Measurements from ENCODE around the gene RBM23.

Gene RBM23

GRCh38 chr14:22885975-22886374 lies 33.0 kb downstream of the RBM23 start:
- no peaks in the 10 kb centered on the region for H3K9me3 ChIP-seq (ENCODE audit: control insufficient read depth, insufficient read depth, low read length)
- peaks cover 35% of the 10 kb centered on the region for H3K27me3 ChIP-seq (ENCODE audit: control insufficient read depth, insufficient read depth, low read length)
- no peak overlapping the region for H3K27ac ChIP-seq (ENCODE audit: low read depth, low read length)
- peak overlapping the region; percentile 72 for H3K4me3 ChIP-seq (ENCODE audit: low read depth, low read length)
- no peaks in the 10 kb centered on the region for H3K36me3 ChIP-seq (ENCODE audit: control insufficient read depth, insufficient read depth, low read length)
- peaks cover 23% of the 10 kb centered on the region for H3K4me1 ChIP-seq (ENCODE audit: control insufficient read depth, insufficient read depth, low read length)
- H3K9ac ChIP-seq (ENCODE audit: low read depth, low read length), result no peak overlapping the region

DNA sequence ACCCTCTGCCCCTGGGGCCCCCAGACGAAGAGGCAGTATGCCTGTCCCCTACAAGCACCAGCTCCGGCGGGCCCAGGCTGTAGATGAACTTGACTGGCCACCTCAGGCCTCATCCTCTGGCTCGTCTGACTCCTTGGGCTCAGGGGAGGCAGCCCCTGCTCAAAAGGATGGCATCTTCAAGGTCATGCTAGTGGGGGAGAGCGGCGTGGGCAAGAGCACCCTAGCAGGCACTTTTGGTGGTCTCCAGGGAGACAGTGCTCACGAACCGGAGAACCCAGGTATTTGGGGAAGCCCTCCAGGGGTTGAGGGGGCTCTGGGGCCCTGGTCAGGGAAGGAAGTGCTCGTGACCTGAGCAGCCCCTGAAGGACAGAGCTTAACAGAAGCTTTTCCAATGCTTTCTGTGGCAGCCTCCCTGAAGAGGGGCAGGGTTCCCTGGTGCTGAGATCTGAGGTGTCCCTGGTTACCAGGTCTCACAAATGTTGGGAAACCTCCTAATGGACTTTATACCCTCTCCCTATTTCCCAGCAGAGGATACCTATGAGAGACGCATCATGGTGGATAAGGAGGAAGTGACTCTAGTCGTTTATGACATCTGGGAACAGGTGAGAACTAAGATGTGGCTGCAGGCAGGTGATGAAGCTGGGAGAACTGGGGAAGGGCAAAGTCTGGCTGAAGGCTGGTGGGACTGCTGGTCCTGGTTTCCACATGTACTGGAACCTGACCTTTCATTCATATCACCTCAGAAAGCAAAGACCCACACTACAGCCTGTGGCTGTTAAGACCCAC lies 34.0 kb downstream of the RBM23 start:
- peaks cover 35% of the 10 kb centered on the region for H3K27me3 ChIP-seq (ENCODE audit: control insufficient read depth, insufficient read depth, low read length)
- H3K36me3 ChIP-seq (ENCODE audit: control insufficient read depth, insufficient read depth, low read length), result no peaks in the 10 kb centered on the region
- H3K4me3 ChIP-seq (ENCODE audit: low read depth, low read length), result no peak overlapping the region
- peaks cover 23% of the 10 kb centered on the region for H3K4me1 ChIP-seq (ENCODE audit: control insufficient read depth, insufficient read depth, low read length)
- H3K27ac ChIP-seq (ENCODE audit: low read depth, low read length), result no peak overlapping the region
- H3K9ac ChIP-seq (ENCODE audit: low read depth, low read length), result no peak overlapping the region
- H3K9me3 ChIP-seq (ENCODE audit: control insufficient read depth, insufficient read depth, low read length), result no peaks in the 10 kb centered on the region

DNA sequence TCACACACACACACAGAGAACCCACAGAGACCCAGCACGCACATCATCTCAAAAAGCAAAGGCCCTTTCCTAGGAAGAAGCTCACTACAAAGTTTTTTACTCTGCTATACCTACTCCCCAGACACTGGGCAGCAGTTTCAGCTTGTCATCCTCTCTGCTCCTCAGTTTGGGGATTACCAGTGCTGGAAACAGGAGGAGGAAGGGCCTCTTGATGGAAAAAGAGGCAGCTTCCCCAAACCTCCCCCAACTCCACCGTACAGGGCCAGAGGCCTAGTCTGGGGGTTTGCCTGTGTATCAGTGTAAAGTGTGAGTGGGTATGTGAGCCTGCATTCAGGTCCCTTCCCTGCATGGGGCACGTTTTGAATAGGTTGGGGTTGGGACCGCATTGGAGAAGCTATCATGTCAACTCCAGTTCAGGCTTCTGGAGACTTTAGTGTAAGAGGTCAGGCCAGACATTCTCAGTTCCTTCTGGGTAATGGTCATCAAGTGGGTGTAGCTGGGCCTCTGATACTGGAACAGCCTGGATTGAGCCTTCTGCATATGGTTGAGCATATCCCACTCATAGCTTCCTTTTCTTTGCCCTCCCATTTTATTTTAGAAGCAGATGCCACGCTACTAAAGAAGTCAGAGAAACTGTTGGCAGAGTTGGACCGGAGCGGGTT lies 34.7 kb downstream of the RBM23 start:
- Histone ChIP-seq H3K4me1 (ENCODE audit: control insufficient read depth, insufficient read depth, low read length) (peaks cover 23% of the 10 kb centered on the region), H3K27me3 (ENCODE audit: control insufficient read depth, insufficient read depth, low read length) (peaks cover 35% of the 10 kb centered on the region), H3K36me3 (ENCODE audit: control insufficient read depth, insufficient read depth, low read length) (no peaks in the 10 kb centered on the region), H3K9ac (ENCODE audit: low read depth, low read length) (no peak overlapping the region), H3K27ac (ENCODE audit: low read depth, low read length) (no peak overlapping the region), H3K9me3 (ENCODE audit: control insufficient read depth, insufficient read depth, low read length) (no peaks in the 10 kb centered on the region), H3K4me3 (ENCODE audit: low read depth, low read length) (no peak overlapping the region)

GRCh38 chr14:22883173-22883976 lies 35.6 kb downstream of the RBM23 start, which contains the start of gene REM2:
Gene REM2, plus strand, starts transcription at chr14:22883222. Its CDS starts 66 bp downstream, at chr14:22883288.
- H3K4me3 ChIP-seq (ENCODE audit: low read depth, low read length), result peak within 1 kb of the TSS; percentile 48
- H3K27ac ChIP-seq (ENCODE audit: low read depth, low read length), result peak within 1 kb of the TSS; percentile 55
- peaks cover 23% of the 10 kb centered on the region for H3K4me1 ChIP-seq (ENCODE audit: control insufficient read depth, insufficient read depth, low read length)
- H3K9me3 ChIP-seq (ENCODE audit: control insufficient read depth, insufficient read depth, low read length), result no peaks in the 10 kb centered on the region
- no peaks in the 10 kb centered on the region for H3K36me3 ChIP-seq (ENCODE audit: control insufficient read depth, insufficient read depth, low read length)
- H3K9ac ChIP-seq (ENCODE audit: low read depth, low read length), result peak within 1 kb of the TSS; percentile 42; the same call in 1 of the 2 replicates
- peaks cover 35% of the 10 kb centered on the region for H3K27me3 ChIP-seq (ENCODE audit: control insufficient read depth, insufficient read depth, low read length)

DNA sequence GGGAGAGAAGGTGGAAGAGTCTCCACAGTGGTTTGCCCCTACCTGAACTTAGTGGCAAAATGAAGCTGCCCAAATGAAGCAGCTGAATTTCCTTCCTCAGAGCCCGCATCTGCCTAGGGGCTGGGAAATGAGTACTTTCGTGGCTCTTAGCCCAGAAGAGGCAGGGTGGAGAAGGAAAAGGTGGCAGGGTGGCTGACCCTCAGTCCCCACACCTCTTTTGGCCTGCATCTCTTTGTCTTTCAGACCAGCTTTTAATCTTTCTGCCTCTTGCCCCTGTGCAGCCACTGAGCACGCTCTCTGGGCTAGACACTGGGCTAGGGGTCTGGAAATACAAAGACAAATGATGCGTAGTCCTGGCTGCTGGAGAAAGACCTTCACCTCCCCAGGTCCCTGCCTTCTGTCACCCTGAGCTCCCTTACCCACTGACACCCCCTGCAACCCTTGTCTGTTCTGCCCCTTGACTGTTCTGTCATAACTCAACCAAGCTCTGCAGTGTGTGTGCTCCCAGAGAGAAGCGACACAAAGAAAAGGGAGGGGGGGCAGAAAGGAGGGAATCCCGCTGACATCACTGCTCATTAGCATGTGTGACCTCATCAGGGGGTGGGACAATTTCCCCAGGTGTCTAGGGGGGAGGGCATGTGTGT lies 36.3 kb downstream of the RBM23 start:
- Histone ChIP-seq H3K4me3 (ENCODE audit: low read depth, low read length) (peak overlapping the region; percentile 42), H3K9ac (ENCODE audit: low read depth, low read length) (peak overlapping the region; percentile 42; the same call in 1 of the 2 replicates), H3K27ac (ENCODE audit: low read depth, low read length) (peak overlapping the region; percentile 55), H3K9me3 (ENCODE audit: control insufficient read depth, insufficient read depth, low read length) (no peaks in the 10 kb centered on the region), H3K27me3 (ENCODE audit: control insufficient read depth, insufficient read depth, low read length) (peaks cover 35% of the 10 kb centered on the region), H3K36me3 (ENCODE audit: control insufficient read depth, insufficient read depth, low read length) (no peaks in the 10 kb centered on the region), H3K4me1 (ENCODE audit: control insufficient read depth, insufficient read depth, low read length) (peaks cover 23% of the 10 kb centered on the region)

DNA sequence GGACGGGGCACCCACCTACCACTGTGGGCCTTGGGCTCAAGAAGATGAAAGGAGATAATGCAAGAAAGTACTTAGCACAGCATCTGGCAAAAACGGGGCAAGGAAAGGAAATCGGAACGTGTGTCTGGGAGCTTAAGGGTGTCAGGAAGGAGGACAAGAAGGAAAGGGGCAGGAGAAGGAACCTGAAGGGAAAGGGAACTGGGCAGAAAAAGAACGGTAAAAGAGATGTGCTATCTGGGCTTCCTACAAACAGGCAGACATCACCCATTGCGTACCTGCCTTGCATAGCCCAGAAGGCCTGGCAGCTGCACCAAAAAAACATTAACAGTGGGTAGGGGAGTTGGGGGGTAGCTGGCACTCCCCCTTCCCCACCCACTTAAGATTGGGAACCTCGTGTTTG lies 36.9 kb downstream of the RBM23 start:
- Histone ChIP-seq H3K4me1 (ENCODE audit: control insufficient read depth, insufficient read depth, low read length) (peaks cover 23% of the 10 kb centered on the region), H3K9me3 (ENCODE audit: control insufficient read depth, insufficient read depth, low read length) (no peaks in the 10 kb centered on the region), H3K27ac (ENCODE audit: low read depth, low read length) (peak overlapping the region; percentile 55), H3K4me3 (ENCODE audit: low read depth, low read length) (no peak overlapping the region), H3K9ac (ENCODE audit: low read depth, low read length) (no peak overlapping the region), H3K27me3 (ENCODE audit: control insufficient read depth, insufficient read depth, low read length) (peaks cover 35% of the 10 kb centered on the region), H3K36me3 (ENCODE audit: control insufficient read depth, insufficient read depth, low read length) (no peaks in the 10 kb centered on the region)

GRCh38 chr14:22878271-22879246 lies 40.4 kb downstream of the RBM23 start:
- Histone ChIP-seq H3K9me3 (ENCODE audit: control insufficient read depth, insufficient read depth, low read length) (no peaks in the 10 kb centered on the region), H3K27me3 (ENCODE audit: control insufficient read depth, insufficient read depth, low read length) (peaks cover 9% of the 10 kb centered on the region), H3K4me3 (ENCODE audit: low read depth, low read length) (no peak overlapping the region), H3K36me3 (ENCODE audit: control insufficient read depth, insufficient read depth, low read length) (peaks cover 13% of the 10 kb centered on the region), H3K9ac (ENCODE audit: low read depth, low read length) (no peak overlapping the region), H3K4me1 (ENCODE audit: control insufficient read depth, insufficient read depth, low read length) (peaks cover 14% of the 10 kb centered on the region), H3K27ac (ENCODE audit: low read depth, low read length) (no peak overlapping the region)

DNA sequence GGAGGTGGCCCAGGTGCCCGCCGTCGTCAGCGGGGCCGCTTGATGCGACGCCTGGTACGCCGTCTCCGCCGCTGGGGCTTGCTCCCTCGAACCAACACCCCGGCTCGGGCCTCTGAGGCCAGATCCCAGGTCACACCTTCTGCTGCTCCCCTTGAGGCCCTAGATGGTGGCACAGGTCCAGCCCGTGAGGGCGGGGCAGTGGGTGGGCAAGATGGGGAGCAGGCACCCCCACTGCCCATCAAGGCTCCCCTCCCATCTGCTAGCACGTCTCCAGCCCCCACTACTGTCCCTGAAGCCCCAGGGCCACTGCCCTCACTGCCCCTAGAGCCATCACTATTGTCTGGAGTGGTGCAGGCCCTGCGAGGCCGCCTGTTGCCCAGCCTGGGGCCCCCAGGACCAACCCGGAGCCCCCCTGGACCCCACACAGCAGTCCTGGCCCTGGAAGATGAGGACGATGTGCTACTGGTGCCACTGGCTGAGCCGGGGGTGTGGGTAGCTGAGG lies 41.9 kb downstream of the RBM23 start:
- Histone ChIP-seq H3K27me3 (ENCODE audit: control insufficient read depth, insufficient read depth, low read length) (peaks cover 3% of the 10 kb centered on the region; the same call in 1 of the 2 replicates), H3K27ac (ENCODE audit: low read depth, low read length) (no peak overlapping the region), H3K9me3 (ENCODE audit: control insufficient read depth, insufficient read depth, low read length) (no peaks in the 10 kb centered on the region), H3K4me3 (ENCODE audit: low read depth, low read length) (no peak overlapping the region), H3K4me1 (ENCODE audit: control insufficient read depth, insufficient read depth, low read length) (peaks cover 4% of the 10 kb centered on the region), H3K36me3 (ENCODE audit: control insufficient read depth, insufficient read depth, low read length) (peaks cover 13% of the 10 kb centered on the region), H3K9ac (ENCODE audit: low read depth, low read length) (no peak overlapping the region)

DNA sequence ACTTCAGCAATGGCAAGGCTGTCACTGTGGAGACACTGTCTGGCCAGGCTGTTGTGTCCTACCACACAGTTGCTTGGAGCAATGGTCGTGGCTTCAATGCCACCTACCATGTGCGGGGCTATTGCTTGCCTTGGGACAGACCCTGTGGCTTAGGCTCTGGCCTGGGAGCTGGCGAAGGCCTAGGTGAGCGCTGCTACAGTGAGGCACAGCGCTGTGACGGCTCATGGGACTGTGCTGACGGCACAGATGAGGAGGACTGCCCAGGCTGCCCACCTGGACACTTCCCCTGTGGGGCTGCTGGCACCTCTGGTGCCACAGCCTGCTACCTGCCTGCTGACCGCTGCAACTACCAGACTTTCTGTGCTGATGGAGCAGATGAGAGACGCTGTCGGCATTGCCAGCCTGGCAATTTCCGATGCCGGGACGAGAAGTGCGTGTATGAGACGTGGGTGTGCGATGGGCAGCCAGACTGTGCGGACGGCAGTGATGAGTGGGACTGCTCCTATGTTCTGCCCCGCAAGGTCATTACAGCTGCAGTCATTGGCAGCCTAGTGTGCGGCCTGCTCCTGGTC lies 43.1 kb downstream of the RBM23 start:
- Histone ChIP-seq H3K27ac (ENCODE audit: low read depth, low read length) (no peak overlapping the region), H3K4me1 (ENCODE audit: control insufficient read depth, insufficient read depth, low read length) (peaks cover 6% of the 10 kb centered on the region), H3K27me3 (ENCODE audit: control insufficient read depth, insufficient read depth, low read length) (no peaks in the 10 kb centered on the region), H3K36me3 (ENCODE audit: control insufficient read depth, insufficient read depth, low read length) (peaks cover 13% of the 10 kb centered on the region), H3K9me3 (ENCODE audit: control insufficient read depth, insufficient read depth, low read length) (no peaks in the 10 kb centered on the region), H3K9ac (ENCODE audit: low read depth, low read length) (no peak overlapping the region), H3K4me3 (ENCODE audit: low read depth, low read length) (no peak overlapping the region)

Measured in HUES48 (cell line).